Erythroblast (primary cell): ENCODE data around the gene RBL1.

Experiments used
- GATA1 ChIP-seq: IDR thresholded peaks from 2 replicates; pipeline ENCODE4 v1.6.1; 2011; ENCODE audit warnings: low read depth, mild to moderate bottlenecking, control low read depth, low read length, moderate library complexity
- POLR2A ChIP-seq: IDR thresholded peaks from 2 replicates; pipeline ENCODE4 v1.6.1; 2011; ENCODE audit warnings: mild to moderate bottlenecking, low read length

- TF ChIP-seq POLR2A, result no peak
- TF ChIP-seq GATA1, result no peak
Observed at GRCh38 chr20:36975099-36975818, 120.5 kb downstream of the RBL1 start.
